HepG2 (cell line): ENCODE measurements around the gene GALNT9. TPM values are rescaled to one million over a fixed set of nuclear protein-coding genes. Genes with fewer than 3 reads are reported as not detected.

Source experiments
- ATAC-seq: fragments of 200-7000 bp; cut with Tn5 transposase; 3 replicates; pipeline ENCODE4 v1.9.1; 2020; ENCODE audit warnings: mild to moderate bottlenecking, moderate library complexity
- BruUV-seq: library from RNA; stranded (reverse); fragments of 400-500 nt; replicated peaks from 2 replicates; lab custom pipeline; 2021; lab: Mats Ljungman, UMichigan
- CTCF ChIA-PET: fragments of 300-600 bp; formaldehyde crosslinking; extraction: SDS; loops from one replicate; lab custom pipeline; 2021; ENCODE audit warnings: low total read pairs, inconsistent platforms, low intra/inter-chr PET ratio; lab: Yijun Ruan, JAX
- POLR2A ChIA-PET: fragments of 350-600 bp; sonication (Branson Sonifier 250); formaldehyde crosslinking; loops from one replicate; lab custom pipeline; 2020; ENCODE audit warnings: antibody characterized with exemption, inconsistent platforms; lab: Yijun Ruan, JAX
- DNase-seq: peaks from one replicate; pipeline ENCODE4 v3.0.0-alpha.2; 2015; ENCODE audit warnings: low spot score
- FAIRE-seq: peaks from 3 replicates; lab custom pipeline; 2011; peaks lifted over from hg19 to GRCh38; lab: Jason Lieb, UNC
- H2AFZ ChIP-seq: one replicate; pipeline ENCODE4 v1.6.1; 2011; ENCODE audit warnings: low read length, inconsistent platforms
- H3K27ac ChIP-seq: fragments of 300-600 bp; 3 replicates; pipeline ENCODE4 v1.8.0; 2011; ENCODE audit warnings: mixed run types, mild to moderate bottlenecking, mixed read lengths, low read length, inconsistent platforms; ENCODE audit not compliant: insufficient read depth; ENCODE audit errors: extremely low read length
- H3K27me3 ChIP-seq, 2 experiments: fragments of 200-600 bp in 1 of 2; 2 replicates in 1 of 2; 3 replicates in 1 of 2; pipeline versions ENCODE4 v1.6.0 to v1.8.0; 2011; ENCODE audit warnings: low read length in 2 of 2, mild to moderate bottlenecking in 2 of 2, moderate library complexity in 2 of 2, inconsistent platforms in 1 of 2; ENCODE audit not compliant: insufficient read depth in 2 of 2, control insufficient read depth in 1 of 2
- H3K36me3 ChIP-seq, 2 experiments: fragments of 200-600 bp in 1 of 2; replicated peaks in 1 of 2; 2 replicates in 1 of 2; 3 replicates in 1 of 2; pipeline versions ENCODE4 v1.5.1 to v1.8.0; 2011; ENCODE audit warnings: low read length in 2 of 2, inconsistent platforms in 1 of 2; ENCODE audit not compliant: insufficient read depth in 2 of 2, control insufficient read depth in 1 of 2
- H3K4me1 ChIP-seq: 2 replicates; pipeline ENCODE4 v1.5.1; 2012; ENCODE audit warnings: low read length, inconsistent platforms; ENCODE audit not compliant: insufficient read depth
- H3K4me2 ChIP-seq: 2 replicates; pipeline ENCODE4 v1.6.0; 2011; ENCODE audit warnings: low read depth, low read length, inconsistent platforms
- H3K4me3 ChIP-seq, 3 experiments: fragments of 200-600 bp in 1 of 3; sonication (generic), shearing (Covaris generic) in 1 of 3; replicated peaks in 1 of 3; 2 replicates each; pipeline ENCODE4 v1.5.1; 2011 to 2016; ENCODE audit warnings: low read length in 3 of 3, inconsistent platforms in 2 of 3, low read depth in 2 of 3, mild to moderate bottlenecking in 2 of 3, control low read depth in 1 of 3, mixed read lengths in 1 of 3; ENCODE audit not compliant: insufficient read depth in 1 of 3
- H3K79me2 ChIP-seq: one replicate; pipeline ENCODE4 v1.6.1; 2011; ENCODE audit warnings: low read length, inconsistent platforms; ENCODE audit not compliant: insufficient read depth
- H3K9ac ChIP-seq: 2 replicates; pipeline ENCODE4 v1.6.0; 2011; ENCODE audit warnings: mild to moderate bottlenecking, low read depth, low read length, inconsistent platforms; ENCODE audit not compliant: insufficient read depth
- H3K9me3 ChIP-seq: 2 replicates; pipeline ENCODE4 v1.5.1; 2012; ENCODE audit warnings: mild to moderate bottlenecking, low read length
- H4K20me1 ChIP-seq: 2 replicates; pipeline ENCODE4 v1.6.0; 2011; ENCODE audit warnings: inconsistent platforms, mild to moderate bottlenecking, low read length, moderate library complexity; ENCODE audit not compliant: insufficient read depth
- ARNTL ChIP-seq: sonication (generic); formaldehyde crosslinking; IDR thresholded peaks from 2 replicates; pipeline ENCODE4 v1.4.0; 2020; ENCODE audit warnings: mild to moderate bottlenecking, missing genetic modification reagents
- DNMT3B ChIP-seq: conservative IDR thresholded peaks from 2 replicates; pipeline ENCODE4 v1.6.1; 2016; ENCODE audit warnings: missing biosample characterization, control low read depth
- EZH2 ChIP-seq: conservative IDR thresholded peaks from 2 replicates; pipeline ENCODE4 v1.6.1; 2012; ENCODE audit warnings: mild to moderate bottlenecking, low read depth, low read length, moderate library complexity
- GTF2F1 ChIP-seq: fragments of 150-350 bp; IDR thresholded peaks from 2 replicates; pipeline ENCODE4 v1.6.1; 2014; ENCODE audit warnings: low read length
- MIER2 ChIP-seq: IDR thresholded peaks from 2 replicates; pipeline ENCODE4 v1.6.1; 2016; ENCODE audit warnings: missing biosample characterization, missing genetic modification reagents
- NFYB ChIP-seq: sonication (generic); formaldehyde crosslinking; IDR thresholded peaks from 2 replicates; pipeline ENCODE4 v1.4.0; 2020; ENCODE audit warnings: missing genetic modification reagents
- ZNF615 ChIP-seq: sonication (generic); formaldehyde crosslinking; IDR thresholded peaks from 2 replicates; pipeline ENCODE4 v1.5.0; 2020; ENCODE audit warnings: mild to moderate bottlenecking, missing genetic modification reagents, borderline replicate concordance
- WGBS: methylation state at CpG from one replicate; pipeline ENCODE4 v1.1.6; 2017; ENCODE audit warnings: low lambda C conversion rate; 5-methylcytosine and 5-hydroxymethylcytosine counted together
- in situ Hi-C: cut with HindIII; loops from 2 replicates; pipeline ENCODE4 v1.10.0; 2017; ENCODE audit warnings: low pct_unique_long_range_greater_than_20kb; ENCODE audit not compliant: extremely low pct_ligation_motif_present
- intact Hi-C: fragments of 100-400 bp; cut with micrococcal nuclease; formaldehyde crosslinking; loops from one replicate; pipeline ENCODE4 v1.10.0; 2022; ENCODE audit not compliant: unreplicated experiment
- polyA plus RNA-seq, 8 experiments: library from polyadenylated mRNA; depleted of rRNA in 3 of 8; stranded (reverse) in 7 of 8; unstranded in 1 of 8; fragments of >200 nt; fragmentation: Illumina TruSeq in 4 of 8; extraction: Trizol in 4 of 8; gene quantifications; 2 replicates each; pipeline versions ENCODE4 v1.2.1 to v1.2.3, GENCODE V29; 2011 to 2016; ENCODE audit warnings: low read depth in 4 of 8, missing spikeins in 1 of 8, mixed read lengths in 1 of 8; ENCODE audit not compliant: insufficient read depth in 1 of 8
- total RNA-seq, 5 experiments: library from RNA; depleted of rRNA; stranded (reverse); fragments of >200 nt; fragmentation: Illumina TruSeq; extraction: Trizol; gene quantifications; 2 replicates each; pipeline ENCODE4 v1.2.3, GENCODE V29; 2016; ENCODE audit warnings: low read depth in 1 of 5
- TF ChIP-seq, protein P1 (sequence below): sonication (generic); formaldehyde crosslinking; IDR thresholded peaks from 2 replicates; pipeline ENCODE4 v1.4.0; 2020; ENCODE audit warnings: missing genetic modification reagents

Gene GALNT9
- total and polyA plus RNA-seq, 2 of the 13 experiments (the other 11 are each of a cell fraction or from before 2014, with no cell fraction given) = 0.04 TPM; not detected in 1

DNA sequence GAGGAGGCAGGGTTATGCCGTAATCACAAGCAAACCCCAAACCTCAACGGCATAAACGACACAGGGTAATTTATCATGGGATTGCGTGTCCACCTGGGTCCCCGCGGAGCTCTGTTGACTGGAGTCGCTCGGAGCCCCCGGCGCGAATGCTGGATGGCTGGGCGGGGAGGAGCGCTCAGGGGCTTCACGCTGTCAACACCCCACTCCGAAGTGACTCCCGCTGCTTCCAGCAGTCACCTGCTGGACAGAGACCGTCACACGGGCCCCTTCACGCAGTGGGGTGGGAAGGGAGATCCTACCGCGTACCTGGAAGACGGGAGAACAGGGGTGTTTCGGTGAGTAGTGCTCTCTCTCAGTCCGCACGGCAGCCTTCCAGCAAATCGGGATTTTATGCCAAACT, 4.4 kb upstream of the GALNT9 start:
- Histone ChIP-seq H3K27ac (no peak overlapping the region), H4K20me1 (peaks cover 4% of the 10 kb centered on the region; the same call in 1 of the 2 replicates), H2AFZ (no peak overlapping the region), H3K9ac (no peak overlapping the region), H3K4me1 (no peaks in the 10 kb centered on the region), H3K27me3 (peaks cover 16 to 83% of the 10 kb centered on the region in 2 experiments; a peak in 4 of 5 replicates), H3K9me3 (no peaks in the 10 kb centered on the region), H3K36me3 (no peaks in the 10 kb centered on the region), H3K4me2 (no peak overlapping the region), H3K4me3 (no peak overlapping the region), H3K79me2 (no peaks in the 10 kb centered on the region)
- intact Hi-C loops (no loop called here), in situ Hi-C loops (no loop called here)
- FAIRE-seq = no peak
- 60% methylated on average over 20 of the region's 26 CpGs for WGBS
- no peak for ATAC-seq
- ChIA-PET POLR2A (no interaction called here), CTCF (no interaction called here)
- TF ChIP-seq, protein P1, sequence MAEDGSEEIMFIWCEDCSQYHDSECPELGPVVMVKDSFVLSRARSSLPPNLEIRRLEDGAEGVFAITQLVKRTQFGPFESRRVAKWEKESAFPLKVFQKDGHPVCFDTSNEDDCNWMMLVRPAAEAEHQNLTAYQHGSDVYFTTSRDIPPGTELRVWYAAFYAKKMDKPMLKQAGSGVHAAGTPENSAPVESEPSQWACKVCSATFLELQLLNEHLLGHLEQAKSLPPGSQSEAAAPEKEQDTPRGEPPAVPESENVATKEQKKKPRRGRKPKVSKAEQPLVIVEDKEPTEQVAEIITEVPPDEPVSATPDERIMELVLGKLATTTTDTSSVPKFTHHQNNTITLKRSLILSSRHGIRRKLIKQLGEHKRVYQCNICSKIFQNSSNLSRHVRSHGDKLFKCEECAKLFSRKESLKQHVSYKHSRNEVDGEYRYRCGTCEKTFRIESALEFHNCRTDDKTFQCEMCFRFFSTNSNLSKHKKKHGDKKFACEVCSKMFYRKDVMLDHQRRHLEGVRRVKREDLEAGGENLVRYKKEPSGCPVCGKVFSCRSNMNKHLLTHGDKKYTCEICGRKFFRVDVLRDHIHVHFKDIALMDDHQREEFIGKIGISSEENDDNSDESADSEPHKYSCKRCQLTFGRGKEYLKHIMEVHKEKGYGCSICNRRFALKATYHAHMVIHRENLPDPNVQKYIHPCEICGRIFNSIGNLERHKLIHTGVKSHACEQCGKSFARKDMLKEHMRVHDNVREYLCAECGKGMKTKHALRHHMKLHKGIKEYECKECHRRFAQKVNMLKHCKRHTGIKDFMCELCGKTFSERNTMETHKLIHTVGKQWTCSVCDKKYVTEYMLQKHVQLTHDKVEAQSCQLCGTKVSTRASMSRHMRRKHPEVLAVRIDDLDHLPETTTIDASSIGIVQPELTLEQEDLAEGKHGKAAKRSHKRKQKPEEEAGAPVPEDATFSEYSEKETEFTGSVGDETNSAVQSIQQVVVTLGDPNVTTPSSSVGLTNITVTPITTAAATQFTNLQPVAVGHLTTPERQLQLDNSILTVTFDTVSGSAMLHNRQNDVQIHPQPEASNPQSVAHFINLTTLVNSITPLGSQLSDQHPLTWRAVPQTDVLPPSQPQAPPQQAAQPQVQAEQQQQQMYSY = no peak
- no peak for TF ChIP-seq ARNTL (CRISPR knock-in tag)
- TF ChIP-seq NFYB (CRISPR knock-in tag) = no peak
- DNase-seq = no peak
- no TSS peak for BruUV-seq

DNA sequence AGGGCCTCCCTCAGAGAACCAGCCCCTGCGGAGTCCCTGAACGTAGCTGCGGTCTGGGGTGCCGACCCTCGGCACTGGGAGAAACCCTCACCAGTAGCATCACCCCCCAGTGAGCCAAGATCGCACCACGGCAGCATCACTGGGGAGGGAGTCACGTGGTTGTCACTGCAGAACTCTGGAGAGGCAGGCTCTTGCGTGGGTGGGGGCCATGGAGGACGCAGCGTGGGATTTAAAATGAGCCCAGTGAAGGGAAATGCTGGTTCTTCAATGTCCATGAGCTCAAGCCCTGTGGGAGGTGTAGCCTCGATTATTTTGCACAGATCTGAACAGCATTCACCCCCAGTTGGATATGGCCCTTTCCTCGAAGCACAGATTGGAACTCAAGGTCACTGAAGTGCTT, 3.9 kb upstream of the GALNT9 start:
- POLR2A ChIA-PET = no interaction called here
- in situ Hi-C loops = no loop called here
- no peak for TF ChIP-seq GTF2F1
- no peak for TF ChIP-seq EZH2
- no peak for TF ChIP-seq MIER2 (CRISPR knock-in tag)
- TF ChIP-seq DNMT3B = no peak
- TF ChIP-seq ZNF615 (CRISPR knock-in tag) = no peak

More for the DNA sequence above, 3.9 kb upstream of the GALNT9 start:
- no peak overlapping the region for H3K27ac ChIP-seq
- CTCF ChIA-PET = no interaction called here
- H4K20me1 ChIP-seq = peaks cover 4% of the 10 kb centered on the region; the same call in 1 of the 2 replicates
- no peak overlapping the region for H3K4me3 ChIP-seq
- H2AFZ ChIP-seq = no peak overlapping the region
- 59% methylated on average over 4 of the region's 13 CpGs for WGBS
- H3K4me2 ChIP-seq = no peak overlapping the region
- no peaks in the 10 kb centered on the region for H3K36me3 ChIP-seq
- ATAC-seq = no peak
- intact Hi-C loops = no loop called here
- no peak for DNase-seq
- no peaks in the 10 kb centered on the region for H3K79me2 ChIP-seq
- no peak overlapping the region for H3K9ac ChIP-seq
- H3K27me3 ChIP-seq = peaks cover 15 to 81% of the 10 kb centered on the region in 2 experiments; a peak in 4 of 5 replicates
- no peak for FAIRE-seq
- no TSS peak for BruUV-seq
- no peaks in the 10 kb centered on the region for H3K4me1 ChIP-seq
- no peaks in the 10 kb centered on the region for H3K9me3 ChIP-seq
